ENCODE data around the gene EXOSC5.
A peak's percentile ranks its signal among the peaks of the same experiment; 100 is the strongest.

EXOSC5 gene

DNA sequence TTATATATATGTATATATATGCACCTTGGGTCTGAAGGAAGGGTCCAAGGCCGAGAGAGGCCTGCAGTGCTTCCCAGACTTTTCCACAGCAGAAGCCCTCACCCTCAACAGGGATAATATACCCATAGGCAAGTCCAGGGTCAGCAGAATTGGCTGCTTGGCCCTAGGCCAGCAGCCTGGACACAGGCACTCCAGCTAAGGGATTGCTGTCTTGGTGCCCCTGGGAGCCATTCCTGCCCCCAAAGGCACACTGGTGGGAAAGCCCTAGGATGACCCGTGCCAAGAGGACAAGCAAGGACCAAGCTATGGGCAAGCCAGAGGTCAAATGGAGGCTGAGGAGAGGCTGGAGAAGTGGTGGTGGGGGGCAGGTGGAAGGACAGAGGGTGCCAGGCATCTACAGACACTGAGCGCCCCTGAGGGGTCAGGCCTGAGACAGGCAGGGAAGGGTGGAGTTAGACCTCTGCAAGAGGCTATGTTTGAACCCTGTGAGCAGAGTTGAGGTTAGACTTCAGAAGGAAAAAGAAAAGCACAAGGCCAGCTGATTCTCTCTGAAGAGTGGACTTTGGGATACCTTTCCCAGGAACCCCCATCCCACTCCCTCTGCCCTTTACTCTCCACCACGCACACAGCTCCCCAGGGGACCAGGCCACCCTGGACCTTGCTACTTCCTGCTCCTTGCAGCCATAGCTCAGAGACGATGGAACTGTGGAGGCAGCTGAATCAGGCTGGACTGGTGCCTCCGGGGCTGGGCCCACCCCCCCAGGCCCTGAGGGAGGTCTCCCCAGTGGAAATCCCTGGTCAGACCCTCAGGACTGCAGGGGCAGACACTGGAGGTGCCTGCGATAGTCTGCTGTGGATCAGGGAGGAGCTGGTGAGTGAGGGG, 45.6 kb upstream of the EXOSC5 start, which contains the start of gene ERICH4:
Gene ERICH4, plus strand, starts transcription at position 684 of the 883 bp plus-strand sequence. Its CDS starts 14 bp downstream, at position 698.
- 73% methylated on average over 7 of the region's 7 CpGs for WGBS
- Histone ChIP-seq H3K9me3 (ENCODE audit: control insufficient read depth, low read length) (no peaks in the 10 kb centered on the region), H3K4ac (ENCODE audit: low read depth in 1 of 2, low read length in 2 of 2) (no peak within 1 kb of the TSS), H3K4me2 (ENCODE audit: low read length, poor library complexity, severe bottlenecking) (no peak within 1 kb of the TSS), H3K36me3 (ENCODE audit: control insufficient read depth in 1 of 2, insufficient read depth in 2 of 2, low read depth in 1 of 2, low read length in 2 of 2) (peaks cover 5 to 6% of the 10 kb centered on the region in 2 experiments), H3K27ac (ENCODE audit: low read length, poor library complexity, severe bottlenecking) (no peak within 1 kb of the TSS), H3K9ac (ENCODE audit: low read length) (no peak within 1 kb of the TSS), H3K27me3 (ENCODE audit: control insufficient read depth in 1 of 2, insufficient read depth in 1 of 2, low read length in 2 of 2) (peaks cover 21 to 46% of the 10 kb centered on the region in 2 experiments), H3K4me3 (ENCODE audit: insufficient read depth in 1 of 2, low read depth in 1 of 2, low read length in 2 of 2) (no peak within 1 kb of the TSS), H3K18ac (ENCODE audit: low read depth in 1 of 2, low read length in 2 of 2) (no peak within 1 kb of the TSS), H2AK5ac (ENCODE audit: low read length, severe bottlenecking) (no peak within 1 kb of the TSS), H2BK120ac (ENCODE audit: low read depth, low read length) (no peak within 1 kb of the TSS), H4K8ac (ENCODE audit: low read length) (peak within 1 kb of the TSS; percentile 54), H3K23ac (ENCODE audit: low read length in 2 of 2) (peak within 1 kb of the TSS in 1 of 2 experiments; percentile 31), H2BK5ac (ENCODE audit: low read depth, low read length, poor library complexity, severe bottlenecking) (no peak within 1 kb of the TSS), H2AFZ (ENCODE audit: low read depth, low read length) (no peak within 1 kb of the TSS), H2BK12ac (ENCODE audit: low read length in 2 of 2) (no peak within 1 kb of the TSS), H3K79me1 (replicated peaks; ENCODE audit: low read length, poor library complexity, severe bottlenecking) (peaks cover 11% of the 10 kb centered on the region), H3K14ac (ENCODE audit: low read length in 2 of 2) (no peak within 1 kb of the TSS), H4K91ac (ENCODE audit: low read length) (no peak within 1 kb of the TSS), H2BK15ac (ENCODE audit: low read depth, poor library complexity, severe bottlenecking) (peak within 1 kb of the TSS; percentile 23), H3K4me1 (ENCODE audit: control insufficient read depth, insufficient read depth, low read depth, low read length) (peaks cover 6% of the 10 kb centered on the region)
- DNase-seq: no peak

DNA sequence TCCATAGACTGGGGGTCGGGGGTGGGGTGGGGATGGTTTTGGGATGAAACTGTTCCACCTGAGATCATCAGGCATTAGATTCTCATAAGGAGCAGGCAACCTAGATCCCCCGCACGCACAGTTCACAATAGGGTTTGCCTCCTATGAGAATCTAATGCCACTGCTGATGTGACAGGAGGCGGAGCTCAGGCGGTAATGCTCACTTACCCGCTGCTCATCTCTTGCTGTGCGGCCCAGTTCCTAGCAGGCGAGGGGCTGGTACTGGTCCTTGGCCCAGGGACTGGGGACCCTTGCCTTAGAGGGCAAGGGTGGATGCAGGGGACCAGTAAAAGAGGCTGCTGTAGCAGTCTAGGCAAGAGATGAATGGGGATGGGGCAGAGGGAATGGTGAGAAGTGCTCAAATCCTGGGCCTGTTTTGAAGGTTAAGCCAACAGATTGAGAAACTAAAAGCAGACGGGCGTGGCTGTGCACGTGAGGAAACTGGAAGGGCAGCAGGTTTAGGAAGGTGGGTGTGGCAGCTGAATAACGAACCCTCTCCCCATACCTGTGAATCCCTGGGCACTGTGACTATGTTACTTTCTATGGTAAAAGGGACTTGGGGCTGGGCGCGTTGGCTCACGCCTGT, 44.3 kb upstream of the EXOSC5 start:
- no peak overlapping the region for H2BK12ac ChIP-seq (ENCODE audit: low read length in 2 of 2)
- peaks cover 10 to 13% of the 10 kb centered on the region in 2 experiments for H3K36me3 ChIP-seq (ENCODE audit: control insufficient read depth in 1 of 2, insufficient read depth in 2 of 2, low read depth in 1 of 2, low read length in 2 of 2)
- no peak overlapping the region for H3K27ac ChIP-seq (ENCODE audit: low read length, poor library complexity, severe bottlenecking)
- peaks cover 19% of the 10 kb centered on the region for H3K79me1 ChIP-seq (replicated peaks; ENCODE audit: low read length, poor library complexity, severe bottlenecking)
- no peak overlapping the region for H3K18ac ChIP-seq (ENCODE audit: low read depth in 1 of 2, low read length in 2 of 2)
- no peaks in the 10 kb centered on the region for H3K9me3 ChIP-seq (ENCODE audit: control insufficient read depth, low read length)
- H4K8ac ChIP-seq (ENCODE audit: low read length): no peak overlapping the region
- H3K4me2 ChIP-seq (ENCODE audit: low read length, poor library complexity, severe bottlenecking): no peak overlapping the region
- H3K27me3 ChIP-seq (ENCODE audit: control insufficient read depth in 1 of 2, insufficient read depth in 1 of 2, low read length in 2 of 2): peaks cover 21 to 38% of the 10 kb centered on the region in 2 experiments
- no peak overlapping the region for H3K23ac ChIP-seq (ENCODE audit: low read length in 2 of 2)
- no peak overlapping the region for H3K4me3 ChIP-seq (ENCODE audit: insufficient read depth in 1 of 2, low read depth in 1 of 2, low read length in 2 of 2)
- no peak overlapping the region for H3K14ac ChIP-seq (ENCODE audit: low read length in 2 of 2)
- no peak for DNase-seq
- H3K4me1 ChIP-seq (ENCODE audit: control insufficient read depth, insufficient read depth, low read depth, low read length): peaks cover 6% of the 10 kb centered on the region
- peak overlapping the region; percentile 23 for H2BK15ac ChIP-seq (ENCODE audit: low read depth, poor library complexity, severe bottlenecking)
- no peak overlapping the region for H2AFZ ChIP-seq (ENCODE audit: low read depth, low read length)
- H3K9ac ChIP-seq (ENCODE audit: low read length): no peak overlapping the region
- whole genome bisulfite sequencing: 88% methylated on average over 15 of the region's 15 CpGs
- no peak overlapping the region for H2AK5ac ChIP-seq (ENCODE audit: low read length, severe bottlenecking)
- H2BK5ac ChIP-seq (ENCODE audit: low read depth, low read length, poor library complexity, severe bottlenecking): no peak overlapping the region
- H2BK120ac ChIP-seq (ENCODE audit: low read depth, low read length): no peak overlapping the region
- no peak overlapping the region for H4K91ac ChIP-seq (ENCODE audit: low read length)
- no peak overlapping the region for H3K4ac ChIP-seq (ENCODE audit: low read depth in 1 of 2, low read length in 2 of 2)

DNA sequence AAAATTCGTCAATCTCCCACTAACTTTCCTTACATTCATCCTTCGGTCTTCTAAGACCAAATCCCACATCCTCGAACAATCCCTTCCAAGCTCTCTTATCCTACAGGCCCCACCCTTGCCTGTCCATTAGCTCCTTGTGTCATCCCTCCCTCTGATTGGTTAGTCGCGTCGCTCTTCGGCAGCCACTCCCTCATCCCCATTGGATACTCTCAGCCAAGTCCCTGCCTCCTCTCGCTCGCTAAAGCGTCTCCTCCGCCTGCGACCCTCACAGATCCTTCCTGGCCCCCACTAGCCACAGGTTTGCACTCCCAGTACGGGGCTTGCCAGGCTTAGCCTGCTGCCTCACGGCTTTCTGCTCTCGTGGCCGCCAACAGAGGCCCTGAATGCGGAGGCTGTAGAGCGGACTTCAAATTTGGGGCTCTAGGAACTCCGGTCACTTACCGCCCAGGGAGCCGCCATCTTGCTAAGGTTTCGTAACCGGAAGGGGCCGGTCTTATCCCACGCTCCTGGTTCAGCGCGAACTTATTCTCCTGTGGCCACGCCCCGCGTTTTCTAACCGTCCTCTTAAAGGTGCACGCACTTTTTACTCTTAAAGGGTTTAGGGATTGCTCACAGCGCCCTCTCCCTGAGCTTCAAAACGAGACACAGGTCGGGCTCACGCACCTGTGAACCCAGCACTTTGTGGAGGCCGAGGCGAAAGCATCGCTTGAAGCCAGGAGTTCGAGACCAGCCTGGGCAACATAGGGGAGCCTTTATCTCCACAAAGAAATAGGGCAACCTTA, 42.5 kb upstream of the EXOSC5 start, which contains the start of gene DMAC2:
Gene DMAC2, minus strand, starts transcription at position 472 of the 782 bp plus-strand sequence. Its CDS starts 13 bp downstream, at position 459.
- Histone ChIP-seq H3K27me3 (ENCODE audit: control insufficient read depth in 1 of 2, insufficient read depth in 1 of 2, low read length in 2 of 2) (peaks cover 16 to 30% of the 10 kb centered on the region in 2 experiments), H3K18ac (ENCODE audit: low read depth in 1 of 2, low read length in 2 of 2) (peak within 1 kb of the TSS; percentile 96 to 97), H2AK5ac (ENCODE audit: low read length, severe bottlenecking) (peak within 1 kb of the TSS; percentile 18), H3K4me1 (ENCODE audit: control insufficient read depth, insufficient read depth, low read depth, low read length) (peaks cover 6% of the 10 kb centered on the region), H4K8ac (ENCODE audit: low read length) (peak within 1 kb of the TSS; percentile 100), H3K36me3 (ENCODE audit: control insufficient read depth in 1 of 2, insufficient read depth in 2 of 2, low read depth in 1 of 2, low read length in 2 of 2) (peaks cover 17 to 18% of the 10 kb centered on the region in 2 experiments), H3K23ac (ENCODE audit: low read length in 2 of 2) (no peak within 1 kb of the TSS), H2AFZ (ENCODE audit: low read depth, low read length) (peak within 1 kb of the TSS; percentile 94), H3K4ac (ENCODE audit: low read depth in 1 of 2, low read length in 2 of 2) (peak within 1 kb of the TSS in 1 of 2 experiments; percentile 84), H2BK5ac (ENCODE audit: low read depth, low read length, poor library complexity, severe bottlenecking) (no peak within 1 kb of the TSS), H3K9me3 (ENCODE audit: control insufficient read depth, low read length) (no peaks in the 10 kb centered on the region), H2BK15ac (ENCODE audit: low read depth, poor library complexity, severe bottlenecking) (peak within 1 kb of the TSS; percentile 100), H3K14ac (ENCODE audit: low read length in 2 of 2) (peak within 1 kb of the TSS in 1 of 2 experiments; percentile 86), H2BK120ac (ENCODE audit: low read depth, low read length) (no peak within 1 kb of the TSS), H3K27ac (ENCODE audit: low read length, poor library complexity, severe bottlenecking) (peak within 1 kb of the TSS; percentile 99), H3K4me2 (ENCODE audit: low read length, poor library complexity, severe bottlenecking) (peak within 1 kb of the TSS; percentile 73), H3K9ac (ENCODE audit: low read length) (peak within 1 kb of the TSS; percentile 94), H3K4me3 (ENCODE audit: insufficient read depth in 1 of 2, low read depth in 1 of 2, low read length in 2 of 2) (peak within 1 kb of the TSS; percentile 91 to 98), H2BK12ac (ENCODE audit: low read length in 2 of 2) (peak within 1 kb of the TSS in 1 of 2 experiments; percentile 33), H3K79me1 (replicated peaks; ENCODE audit: low read length, poor library complexity, severe bottlenecking) (peaks cover 26% of the 10 kb centered on the region), H4K91ac (ENCODE audit: low read length) (peak within 1 kb of the TSS; percentile 99)
- 5% methylated on average over 40 of the region's 40 CpGs for whole genome bisulfite sequencing
- DNase-seq: peak; percentile 99
